NAMALWA (cell line): ENCODE measurements around the gene GADL1.

Source experiments
- DNase-seq: peaks from one replicate; pipeline ENCODE4 v3.0.0-alpha.2; 2015; ENCODE audit warnings: low spot score

GADL1 gene

DNA sequence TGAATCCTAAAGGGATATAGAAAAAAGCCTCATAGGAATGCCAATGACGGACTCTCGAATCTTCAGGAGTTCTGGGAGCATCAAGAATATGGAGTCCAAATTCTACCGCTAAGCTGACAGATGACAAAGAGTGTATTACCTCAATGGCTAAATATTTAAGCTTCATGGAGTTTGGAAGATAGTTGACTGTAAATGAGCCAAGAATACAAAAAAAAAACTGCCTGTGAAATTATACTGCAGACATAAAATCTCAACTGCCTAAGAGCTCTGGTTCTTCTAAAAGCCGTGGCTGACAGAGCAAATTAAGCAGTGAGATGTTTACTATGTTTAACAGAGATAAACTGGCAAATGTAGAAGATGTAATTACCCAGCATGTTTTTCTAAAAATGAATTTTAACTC is 140.0 kb downstream of the GADL1 start:
- DNase-seq = no peak

GRCh38 chr3:30753766-30754165 is 140.7 kb downstream of the GADL1 start:
- DNase-seq = no peak

DNA sequence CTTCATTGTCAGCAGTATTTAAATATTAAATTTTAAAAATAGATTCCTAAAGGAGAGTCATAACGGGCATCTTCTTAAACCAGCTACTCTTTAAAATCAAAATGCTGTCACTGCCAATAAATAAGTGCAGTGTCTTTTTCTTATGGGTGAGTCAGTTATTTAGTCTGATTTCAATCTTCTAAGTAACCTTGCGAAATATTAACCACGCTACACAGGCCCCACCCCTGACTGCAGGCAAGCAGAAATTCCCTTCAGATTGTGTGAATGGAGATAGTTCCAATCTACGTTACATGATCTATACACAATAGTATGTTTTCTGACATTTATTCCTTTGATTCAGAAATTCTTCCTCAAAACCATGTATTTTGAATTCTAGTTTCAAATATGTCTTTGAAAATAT is 141.5 kb downstream of the GADL1 start:
- DNase-seq = no peak

DNA sequence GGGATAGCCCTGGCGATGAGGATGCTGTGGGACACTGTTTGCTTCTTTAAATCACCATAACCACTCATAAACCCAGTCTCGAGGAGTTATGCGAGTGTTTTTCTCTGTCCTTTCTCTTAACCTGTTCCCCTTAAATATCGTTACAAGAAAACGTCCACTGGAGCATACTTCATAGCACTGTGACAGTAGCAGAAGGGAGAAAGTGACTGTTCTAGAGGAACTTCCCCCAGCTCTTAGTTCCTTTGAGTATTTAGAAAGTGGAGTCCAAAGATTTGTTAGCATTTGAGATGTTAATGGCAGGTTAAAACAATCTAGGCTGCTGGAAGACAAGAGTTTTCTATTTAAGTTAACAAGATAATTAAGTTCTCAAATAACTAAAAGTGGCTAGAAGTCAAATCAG is 142.0 kb downstream of the GADL1 start:
- no peak for DNase-seq

DNA sequence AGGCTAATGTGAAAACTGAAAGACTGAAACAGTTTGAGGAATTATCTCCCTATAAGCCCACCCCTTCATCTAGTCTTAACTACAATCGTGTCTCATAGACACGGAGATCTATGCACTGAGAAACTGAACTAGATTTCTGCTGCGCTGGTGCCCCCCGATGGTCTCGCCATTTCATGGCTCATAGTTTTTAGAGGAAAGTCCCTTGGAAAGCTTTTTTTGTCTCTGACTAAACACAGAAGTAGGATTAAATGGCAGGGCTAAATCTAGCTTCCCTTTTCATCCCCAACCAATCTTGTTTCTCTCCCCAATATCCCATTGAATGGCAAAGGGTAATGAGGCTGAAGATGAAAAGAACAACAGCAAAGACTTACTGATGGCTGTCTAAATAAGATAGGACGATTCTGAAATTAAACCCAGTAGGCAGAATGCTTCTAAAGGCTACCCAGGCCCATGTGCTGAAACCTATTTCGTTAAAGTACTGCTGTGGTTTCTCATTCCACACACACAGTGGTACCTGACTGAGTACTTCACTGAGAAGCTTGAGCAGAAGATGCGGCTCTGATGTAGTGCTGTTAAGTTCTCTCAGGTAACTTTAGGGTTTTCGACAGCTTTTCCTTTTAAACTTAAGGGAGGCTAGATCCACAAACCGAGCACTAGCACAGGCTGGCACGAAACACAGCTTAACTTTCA is 142.7 kb downstream of the GADL1 start:
- peak; percentile 51 for DNase-seq

- DNase-seq = peak; percentile 7
Measured at GRCh38 chr3:30750967-30751366, 143.5 kb downstream of the GADL1 start.

DNA sequence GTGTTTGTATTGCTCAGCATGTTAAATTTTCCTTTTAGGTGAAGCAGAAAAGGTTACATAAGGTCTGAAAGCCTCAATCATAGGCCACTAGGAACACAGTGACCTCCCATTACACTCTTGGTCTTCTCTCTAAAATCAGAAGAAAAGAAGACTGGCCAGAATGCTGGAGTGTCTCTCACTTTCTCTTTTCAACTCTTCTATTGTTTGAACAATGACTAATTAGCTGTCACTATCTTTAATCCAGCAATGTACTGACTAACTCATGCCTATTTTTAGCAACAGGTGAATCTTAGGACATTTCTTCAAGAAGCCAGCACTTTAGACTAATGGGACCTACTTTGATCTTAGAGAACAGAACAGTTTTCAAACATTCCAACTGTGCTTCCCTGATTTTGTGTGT is 145.2 kb downstream of the GADL1 start:
- no peak for DNase-seq

GRCh38 chr3:30747771-30748281 is 146.6 kb downstream of the GADL1 start:
- DNase-seq = no peak

DNA sequence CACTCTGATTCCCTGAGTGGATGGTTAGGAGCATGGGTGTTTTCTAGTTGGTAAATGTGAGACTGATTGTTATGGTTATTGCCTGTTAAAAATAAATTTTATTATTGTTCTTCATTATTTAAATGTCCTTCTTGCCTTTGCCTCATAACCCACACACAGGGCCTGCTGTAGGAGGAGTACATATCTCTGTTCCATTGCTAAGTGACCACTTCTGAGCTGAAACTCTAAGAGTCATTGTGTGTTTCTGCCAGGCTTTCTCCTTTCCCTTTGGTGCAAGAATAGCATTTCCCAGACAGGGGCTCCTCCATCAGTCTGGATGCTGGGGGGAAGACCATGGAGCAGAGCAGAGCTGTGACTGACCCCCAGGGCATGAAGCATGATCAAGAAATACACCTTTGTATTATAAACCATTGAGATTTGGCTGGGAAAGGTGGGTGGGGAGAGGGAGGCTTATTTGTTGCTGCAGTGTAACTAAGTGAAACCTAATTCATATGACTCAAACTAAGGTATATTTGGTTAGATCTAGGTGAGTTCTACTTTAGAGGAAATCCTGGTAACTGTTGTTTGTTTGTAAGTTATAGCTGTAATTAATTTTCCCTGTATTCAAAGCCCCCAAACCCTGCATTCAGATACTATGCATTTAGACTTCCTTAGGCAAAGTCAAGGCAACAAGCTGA is 150.7 kb downstream of the GADL1 start:
- no peak for DNase-seq

- DNase-seq = no peak
Measured at GRCh38 chr3:30742796-30743619, 151.5 kb downstream of the GADL1 start.

DNA sequence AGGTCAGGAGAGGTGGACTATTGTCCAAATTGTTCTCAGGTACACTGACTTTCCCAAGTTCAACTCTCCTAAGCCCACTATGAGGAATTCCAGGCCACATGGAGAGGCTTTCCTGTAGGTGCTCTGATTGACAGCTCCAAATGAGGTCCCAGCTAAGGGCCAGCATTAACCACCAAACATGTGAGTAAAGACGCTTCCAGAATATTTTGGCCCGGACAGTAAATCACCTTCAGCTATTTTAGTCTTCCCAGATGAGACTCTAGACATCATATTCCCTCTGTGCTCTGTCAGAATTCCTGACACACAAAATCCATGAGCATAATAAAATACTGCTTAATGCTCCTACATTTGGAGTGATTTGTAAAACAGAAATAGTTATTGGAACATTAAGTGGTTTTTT is 152.6 kb downstream of the GADL1 start:
- no peak for DNase-seq

GRCh38 chr3:30738605-30739004 is 155.9 kb downstream of the GADL1 start:
- DNase-seq = no peak

DNA sequence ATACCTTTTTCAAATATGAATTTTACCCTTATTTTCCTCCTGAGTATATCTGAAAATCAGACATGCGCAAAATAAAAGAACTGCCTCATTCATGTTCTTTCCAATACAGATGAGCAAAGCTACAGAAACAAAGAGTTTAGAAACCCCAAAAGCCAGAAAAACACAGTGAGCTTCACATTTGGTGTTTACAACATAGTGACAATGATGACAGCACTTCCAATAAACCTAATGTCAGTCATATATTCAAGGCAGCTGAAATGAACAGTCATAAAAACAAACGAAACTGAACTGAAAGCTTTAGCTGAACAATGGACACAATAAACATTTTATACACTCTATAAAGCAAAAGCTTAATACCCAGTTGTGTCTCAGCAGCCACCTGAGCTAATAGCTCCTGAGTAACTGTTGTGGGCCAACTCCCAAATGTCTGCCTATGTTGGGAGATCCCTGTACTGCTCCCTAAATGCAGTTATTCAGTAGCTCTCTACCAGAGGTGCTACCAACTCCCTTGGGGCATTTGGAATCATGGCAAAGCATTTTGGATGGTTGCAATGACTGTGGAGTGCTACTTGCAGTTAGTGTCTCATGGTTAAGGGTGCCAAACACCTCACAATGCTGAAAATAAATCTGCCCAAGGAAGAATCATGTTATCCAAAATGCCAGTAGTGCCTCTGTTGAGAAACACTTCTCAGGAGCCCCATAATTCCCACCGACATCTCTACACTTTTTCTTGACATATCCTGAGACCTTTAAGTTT is 156.5 kb downstream of the GADL1 start:
- DNase-seq = no peak

- no peak for DNase-seq
Measured at GRCh38 chr3:30733696-30734095, 160.8 kb downstream of the GADL1 start.

- DNase-seq = no peak
Measured at GRCh38 chr3:30733209-30733608, 161.3 kb downstream of the GADL1 start.

DNA sequence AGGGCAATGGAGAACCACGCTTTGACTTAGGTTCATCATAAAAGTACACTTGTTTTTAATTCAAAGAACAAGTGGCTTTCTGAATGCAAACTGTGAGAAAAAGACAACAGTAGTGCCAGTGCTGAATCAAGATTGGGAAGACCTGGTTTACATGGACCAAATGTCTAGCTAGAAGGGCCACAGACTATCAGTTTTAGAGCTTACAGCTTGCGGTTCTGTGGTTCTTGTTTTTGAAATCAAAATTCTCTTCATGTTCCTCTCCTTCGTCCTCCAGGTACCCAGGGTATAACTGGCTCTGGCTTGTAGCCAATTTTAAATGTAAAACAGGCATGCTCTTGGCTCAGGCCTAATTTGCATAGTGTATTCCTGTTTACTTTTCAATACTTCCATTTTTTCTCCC is 163.5 kb downstream of the GADL1 start:
- DNase-seq = peak; percentile 11

GRCh38 chr3:30729936-30730335 is 164.5 kb downstream of the GADL1 start:
- DNase-seq = no peak

GRCh38 chr3:30729512-30729911 is 164.9 kb downstream of the GADL1 start:
- no peak for DNase-seq

- DNase-seq = no peak
Measured at GRCh38 chr3:30728143-30728542, 166.3 kb downstream of the GADL1 start.

- DNase-seq = no peak
Measured at GRCh38 chr3:30724863-30725262, 169.6 kb downstream of the GADL1 start.

- no peak for DNase-seq
Measured at GRCh38 chr3:30723211-30723610, 171.2 kb downstream of the GADL1 start.

GRCh38 chr3:30721314-30721634 is 173.2 kb downstream of the GADL1 start:
- no peak for DNase-seq
